GM13976 (cell line): ENCODE data around the gene CHI3L2.

ENCODE experiments used
- DNase-seq: peaks from one replicate; pipeline ENCODE4 v3.0.0; 2012; ENCODE audit warnings: low spot score
- in situ Hi-C: fragments of 300-500 bp; cut with MboI; formaldehyde crosslinking; loops from one replicate; pipeline ENCODE4 v1.12.0; 2022; ENCODE audit warnings: low sequenced_read_pairs, mixed read lengths, inconsistent platforms; ENCODE audit not compliant: unreplicated experiment
- TF ChIP-seq, protein P1 (sequence below): IDR thresholded peaks from 2 replicates; pipeline ENCODE4 v1.5.1; 2012; ENCODE audit warnings: borderline replicate concordance, mild to moderate bottlenecking; ENCODE audit not compliant: insufficient read depth; ENCODE audit errors: extremely low read depth, missing control alignments, control extremely low read depth

CHI3L2 gene

DNA sequence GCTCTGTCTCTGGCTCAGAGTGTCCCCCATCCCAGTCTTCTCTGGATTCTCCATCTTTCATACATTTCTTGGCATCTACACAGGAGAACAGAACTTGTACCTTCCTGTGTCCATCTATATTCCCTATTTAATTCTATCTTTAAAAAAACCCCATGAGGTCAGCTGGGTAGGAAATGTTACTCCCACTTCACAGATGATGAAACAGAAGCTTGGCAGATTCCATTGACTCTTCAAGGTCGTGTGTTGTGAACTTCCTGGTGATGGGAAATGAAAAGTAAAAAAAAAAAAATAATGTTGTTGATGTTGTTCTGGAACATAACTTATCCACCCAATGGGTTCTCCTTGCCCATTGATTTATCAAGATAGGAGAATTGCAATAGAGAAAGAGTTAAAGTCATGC is 8.9 kb downstream of the CHI3L2 start:
- DNase-seq, result no peak
- TF ChIP-seq, protein P1, sequence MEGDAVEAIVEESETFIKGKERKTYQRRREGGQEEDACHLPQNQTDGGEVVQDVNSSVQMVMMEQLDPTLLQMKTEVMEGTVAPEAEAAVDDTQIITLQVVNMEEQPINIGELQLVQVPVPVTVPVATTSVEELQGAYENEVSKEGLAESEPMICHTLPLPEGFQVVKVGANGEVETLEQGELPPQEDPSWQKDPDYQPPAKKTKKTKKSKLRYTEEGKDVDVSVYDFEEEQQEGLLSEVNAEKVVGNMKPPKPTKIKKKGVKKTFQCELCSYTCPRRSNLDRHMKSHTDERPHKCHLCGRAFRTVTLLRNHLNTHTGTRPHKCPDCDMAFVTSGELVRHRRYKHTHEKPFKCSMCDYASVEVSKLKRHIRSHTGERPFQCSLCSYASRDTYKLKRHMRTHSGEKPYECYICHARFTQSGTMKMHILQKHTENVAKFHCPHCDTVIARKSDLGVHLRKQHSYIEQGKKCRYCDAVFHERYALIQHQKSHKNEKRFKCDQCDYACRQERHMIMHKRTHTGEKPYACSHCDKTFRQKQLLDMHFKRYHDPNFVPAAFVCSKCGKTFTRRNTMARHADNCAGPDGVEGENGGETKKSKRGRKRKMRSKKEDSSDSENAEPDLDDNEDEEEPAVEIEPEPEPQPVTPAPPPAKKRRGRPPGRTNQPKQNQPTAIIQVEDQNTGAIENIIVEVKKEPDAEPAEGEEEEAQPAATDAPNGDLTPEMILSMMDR, result no peak
- in situ Hi-C loops, result no loop called here

DNA sequence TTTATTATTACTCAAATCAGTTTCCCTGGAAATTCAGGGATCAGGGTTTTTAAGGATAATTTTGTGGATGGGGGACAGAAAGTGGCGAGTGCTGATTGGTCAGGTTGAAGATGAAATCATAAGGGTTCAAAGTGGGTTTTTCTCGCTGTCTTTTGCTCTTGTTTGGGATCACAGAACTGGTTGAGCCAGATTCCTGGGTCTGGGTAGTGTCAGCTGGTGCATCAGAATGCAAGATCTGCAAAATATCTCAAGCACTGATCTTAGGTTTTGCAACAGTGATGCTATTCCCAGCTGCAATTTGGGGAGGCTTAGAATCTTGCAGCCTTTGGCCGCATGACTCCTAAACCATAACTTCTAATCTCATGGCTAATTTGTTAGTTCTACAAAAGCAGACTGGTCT is 9.3 kb downstream of the CHI3L2 start:
- DNase-seq, result no peak
- in situ Hi-C loops, result no loop called here
- TF ChIP-seq, protein P1, result no peak

DNA sequence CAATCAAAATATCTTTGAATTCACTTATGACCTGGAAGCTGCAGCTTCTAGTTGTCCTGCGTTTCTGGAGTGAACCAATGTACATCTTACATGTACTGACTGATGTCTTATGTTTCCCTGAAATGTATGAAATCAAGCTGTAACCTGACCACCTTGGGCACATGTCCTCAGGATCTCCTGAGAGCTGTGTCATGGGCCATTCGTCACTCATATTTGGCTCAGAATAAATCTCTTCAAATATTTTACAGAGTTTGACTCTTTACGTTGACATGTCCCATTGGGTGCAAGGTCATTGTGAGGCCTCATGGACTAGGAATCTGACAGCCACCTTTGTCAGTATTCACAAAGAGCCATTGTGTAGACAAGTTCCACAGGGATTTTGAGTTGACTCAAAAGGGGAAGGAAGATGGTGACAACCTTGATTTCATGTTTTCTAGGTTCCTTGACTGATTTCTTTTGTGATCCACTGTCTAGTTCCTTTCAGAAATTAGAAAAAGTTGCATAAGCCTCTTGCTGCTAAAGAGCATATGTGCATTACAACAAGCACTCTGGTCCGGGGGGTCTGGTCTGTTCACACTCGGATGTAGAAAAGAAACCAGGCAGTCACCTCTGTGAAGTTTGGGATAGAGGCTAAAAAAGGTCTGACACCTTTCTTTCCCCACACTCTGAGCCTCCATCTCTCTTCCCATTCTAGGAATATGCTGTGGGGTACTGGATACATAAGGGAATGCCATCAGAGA is 10.7 kb downstream of the CHI3L2 start:
- in situ Hi-C loops, result no loop called here
- TF ChIP-seq, protein P1, result no peak

DNA sequence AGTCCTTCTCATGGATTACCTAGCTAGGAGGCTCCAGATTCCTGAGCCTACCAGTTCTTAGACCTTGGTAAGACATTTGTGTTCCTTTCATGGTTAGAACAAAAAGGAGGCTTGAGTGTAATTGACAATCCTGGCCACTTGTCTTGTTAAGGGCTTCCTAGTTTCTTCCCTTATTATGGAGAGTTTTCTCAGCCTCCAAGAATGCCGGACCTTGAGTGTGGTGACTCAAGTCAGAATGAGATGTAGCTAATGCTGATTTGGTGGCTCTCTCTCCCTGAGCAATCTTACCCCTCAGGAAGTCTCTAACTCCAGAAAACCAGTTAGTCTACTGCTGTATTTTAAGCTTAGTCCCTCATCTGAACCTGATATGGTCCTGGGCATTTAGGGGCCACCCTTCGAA is 14.3 kb downstream of the CHI3L2 start:
- in situ Hi-C loops, result no loop called here
- TF ChIP-seq, protein P1, result no peak
- no peak for DNase-seq

More for the DNA sequence above, 10.7 kb downstream of the CHI3L2 start:
- DNase-seq, result no peak

DNA sequence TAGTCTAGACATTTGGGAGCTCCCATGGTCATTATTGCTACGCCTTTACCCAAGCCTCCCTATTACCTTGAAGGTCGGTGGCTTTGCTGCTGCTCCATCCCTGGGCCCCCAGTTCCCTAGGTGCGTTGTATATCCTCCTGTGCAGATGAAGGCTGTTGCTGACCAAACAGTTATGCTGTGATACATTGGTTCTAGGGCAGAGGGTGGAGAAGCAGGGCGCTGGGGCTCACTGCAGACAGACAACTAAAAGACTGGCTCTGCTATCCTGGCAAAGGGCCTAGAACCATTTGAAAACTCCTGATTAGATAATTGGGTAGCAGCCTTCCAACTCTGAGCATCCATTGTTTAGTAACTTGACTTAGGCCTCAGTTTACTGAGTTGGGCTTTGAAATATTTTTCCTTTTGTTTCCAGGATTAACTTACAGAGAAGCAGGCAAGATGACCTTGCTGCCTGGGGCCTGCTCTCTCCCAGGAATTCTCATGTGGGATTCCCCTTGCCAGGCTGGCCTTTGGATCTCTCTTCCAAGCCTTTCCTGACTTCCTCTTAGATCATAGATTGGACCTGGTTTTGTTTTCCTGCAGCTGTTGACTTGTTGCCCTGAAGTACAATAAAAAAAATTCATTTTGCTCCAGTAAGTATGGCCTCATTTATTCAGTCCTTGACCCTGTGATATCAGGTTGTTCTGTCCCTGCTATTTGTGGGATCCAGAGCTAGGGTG is 15.5 kb downstream of the CHI3L2 start:
- in situ Hi-C loops, result no loop called here
- DNase-seq, result no peak
- TF ChIP-seq, protein P1, result no peak

DNA sequence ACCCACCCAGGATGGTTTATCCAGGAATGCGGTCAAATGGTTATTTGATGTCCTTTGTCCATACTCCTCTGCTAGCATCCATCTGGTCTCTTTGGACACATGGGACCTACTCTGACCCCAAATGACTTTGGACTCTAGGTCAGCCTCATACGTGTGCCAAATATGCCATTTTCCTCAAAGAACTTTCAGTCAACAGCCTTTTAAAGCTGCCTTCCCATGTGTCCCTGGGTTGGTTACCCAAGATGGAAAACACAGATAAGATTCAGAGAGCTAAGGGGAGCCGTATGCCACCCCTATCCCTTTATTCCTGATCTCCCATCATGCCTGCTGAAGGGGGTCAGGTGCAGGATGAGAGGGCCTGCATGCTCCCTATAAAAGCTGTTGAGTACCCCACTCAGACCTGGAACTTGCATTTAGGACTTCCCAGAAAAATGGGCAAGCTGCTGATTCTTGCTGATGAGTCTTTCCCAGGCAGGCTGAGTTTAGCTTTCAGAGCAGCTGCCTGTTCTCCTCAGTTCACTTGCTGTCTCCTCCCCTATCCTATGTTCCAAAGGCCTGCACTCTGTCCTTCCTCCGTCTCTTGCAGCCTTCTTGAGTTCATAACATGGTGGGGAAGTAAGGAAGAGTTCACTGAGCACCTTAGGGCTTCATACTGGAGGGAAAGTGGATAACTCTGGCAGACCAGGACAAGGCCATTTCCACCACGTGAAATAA is 19.8 kb downstream of the CHI3L2 start:
- no peak for DNase-seq
- in situ Hi-C loops, result no loop called here
- TF ChIP-seq, protein P1, result no peak
